Fibroblast of peridontal ligament (primary cell): ENCODE results near the gene ZBTB47.

Experiments
- DNase-seq: peaks from one replicate; pipeline ENCODE4 v3.0.0-alpha.2; 2010; ENCODE audit errors: extremely low read depth

ZBTB47 gene

GRCh38 chr3:42653560-42654330 lies at the start of gene ZBTB47:
Gene ZBTB47 (plus strand): TSS chr3:42653697. CDS start chr3:42658356, 4,659 bp downstream.
- peak; percentile 26 for DNase-seq

- no peak for DNase-seq
Measured at GRCh38 chr3:42605546-42606173, 47.8 kb upstream of the ZBTB47 start.

GRCh38 chr3:42608581-42608980 lies 44.9 kb upstream of the ZBTB47 start:
- peak; percentile 33 for DNase-seq

- DNase-seq: no peak
Measured at GRCh38 chr3:42610976-42611375, 42.5 kb upstream of the ZBTB47 start.

- no peak for DNase-seq
Measured at GRCh38 chr3:42612217-42612616, 41.3 kb upstream of the ZBTB47 start.

GRCh38 chr3:42612928-42613327 lies 40.6 kb upstream of the ZBTB47 start:
- DNase-seq: no peak

GRCh38 chr3:42613462-42613861 lies 40.0 kb upstream of the ZBTB47 start:
- DNase-seq: no peak

GRCh38 chr3:42631620-42632019 lies 21.9 kb upstream of the ZBTB47 start:
- no peak for DNase-seq

GRCh38 chr3:42632146-42632545 lies 21.4 kb upstream of the ZBTB47 start:
- DNase-seq: no peak

- no peak for DNase-seq
Measured at GRCh38 chr3:42633544-42633943, 20.0 kb upstream of the ZBTB47 start.

GRCh38 chr3:42635111-42635510 lies 18.4 kb upstream of the ZBTB47 start:
- peak; percentile 19 for DNase-seq

GRCh38 chr3:42637001-42637400 lies 16.5 kb upstream of the ZBTB47 start:
- no peak for DNase-seq

GRCh38 chr3:42638339-42638842 lies 15.1 kb upstream of the ZBTB47 start:
- peak; percentile 55 for DNase-seq

GRCh38 chr3:42639192-42639591 lies 14.3 kb upstream of the ZBTB47 start:
- no peak for DNase-seq

- DNase-seq: no peak
Measured at GRCh38 chr3:42640129-42640528, 13.4 kb upstream of the ZBTB47 start.

- no peak for DNase-seq
Measured at GRCh38 chr3:42640771-42641370, 12.6 kb upstream of the ZBTB47 start.

GRCh38 chr3:42647821-42648459 lies 5.6 kb upstream of the ZBTB47 start:
- DNase-seq: no peak

- no peak for DNase-seq
Measured at GRCh38 chr3:42649006-42649405, 4.5 kb upstream of the ZBTB47 start.

- no peak for DNase-seq
Measured at GRCh38 chr3:42649783-42650182, 3.7 kb upstream of the ZBTB47 start.

- peak; percentile 63 for DNase-seq
Measured at GRCh38 chr3:42651248-42652091, 2.0 kb upstream of the ZBTB47 start.

- DNase-seq: no peak
Measured at GRCh38 chr3:42652251-42652610, 1.3 kb upstream of the ZBTB47 start.
